GM12801 (cell line): Measurements from ENCODE around the gene TRMU.

Experiments used
- TF ChIP-seq, protein P1 (sequence below): IDR thresholded peaks from one replicate; pipeline ENCODE4 v1.5.1; 2011; ENCODE audit warnings: control low read depth; ENCODE audit not compliant: insufficient read length; ENCODE audit errors: extremely low read depth

The TRMU gene

DNA sequence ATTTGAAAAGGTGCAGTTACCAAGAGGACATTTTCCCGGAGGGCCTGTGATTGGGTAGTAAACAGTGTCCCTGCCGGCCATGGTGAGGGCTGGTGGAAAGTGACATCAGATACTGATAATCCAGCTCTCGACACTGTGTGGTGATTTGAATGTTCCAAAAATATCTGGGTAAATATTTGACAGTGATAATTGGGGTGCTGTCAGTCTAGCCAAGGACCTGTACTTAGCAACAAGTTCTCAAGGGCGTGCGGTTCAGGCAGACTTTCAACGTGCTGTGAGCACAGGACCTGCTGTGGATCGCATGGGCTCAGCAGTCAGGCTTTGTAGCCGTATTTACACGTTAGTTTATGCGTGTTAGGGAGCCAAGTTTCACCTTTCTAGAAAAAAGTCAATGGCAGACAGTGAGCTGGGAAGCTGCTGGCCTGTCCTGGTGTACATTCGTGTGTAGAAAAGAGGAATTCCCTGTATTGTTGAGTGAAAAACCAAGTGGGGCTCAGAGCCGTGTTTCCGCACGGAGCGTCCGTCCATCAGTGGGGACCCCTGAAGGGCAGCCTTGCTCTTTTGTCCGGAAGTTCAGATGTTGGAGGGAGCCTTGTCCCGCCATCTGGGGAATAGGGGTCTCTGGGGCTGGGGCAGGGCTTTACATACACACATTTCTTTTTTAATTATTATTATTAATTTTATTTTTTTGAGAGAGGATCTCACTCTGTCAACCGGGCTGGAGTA is 11.3 kb downstream of the TRMU start:
- TF ChIP-seq, protein P1, sequence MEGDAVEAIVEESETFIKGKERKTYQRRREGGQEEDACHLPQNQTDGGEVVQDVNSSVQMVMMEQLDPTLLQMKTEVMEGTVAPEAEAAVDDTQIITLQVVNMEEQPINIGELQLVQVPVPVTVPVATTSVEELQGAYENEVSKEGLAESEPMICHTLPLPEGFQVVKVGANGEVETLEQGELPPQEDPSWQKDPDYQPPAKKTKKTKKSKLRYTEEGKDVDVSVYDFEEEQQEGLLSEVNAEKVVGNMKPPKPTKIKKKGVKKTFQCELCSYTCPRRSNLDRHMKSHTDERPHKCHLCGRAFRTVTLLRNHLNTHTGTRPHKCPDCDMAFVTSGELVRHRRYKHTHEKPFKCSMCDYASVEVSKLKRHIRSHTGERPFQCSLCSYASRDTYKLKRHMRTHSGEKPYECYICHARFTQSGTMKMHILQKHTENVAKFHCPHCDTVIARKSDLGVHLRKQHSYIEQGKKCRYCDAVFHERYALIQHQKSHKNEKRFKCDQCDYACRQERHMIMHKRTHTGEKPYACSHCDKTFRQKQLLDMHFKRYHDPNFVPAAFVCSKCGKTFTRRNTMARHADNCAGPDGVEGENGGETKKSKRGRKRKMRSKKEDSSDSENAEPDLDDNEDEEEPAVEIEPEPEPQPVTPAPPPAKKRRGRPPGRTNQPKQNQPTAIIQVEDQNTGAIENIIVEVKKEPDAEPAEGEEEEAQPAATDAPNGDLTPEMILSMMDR, result no peak

GRCh38 chr22:46347646-46348045 is 12.1 kb downstream of the TRMU start:
- TF ChIP-seq, protein P1, result no peak

DNA sequence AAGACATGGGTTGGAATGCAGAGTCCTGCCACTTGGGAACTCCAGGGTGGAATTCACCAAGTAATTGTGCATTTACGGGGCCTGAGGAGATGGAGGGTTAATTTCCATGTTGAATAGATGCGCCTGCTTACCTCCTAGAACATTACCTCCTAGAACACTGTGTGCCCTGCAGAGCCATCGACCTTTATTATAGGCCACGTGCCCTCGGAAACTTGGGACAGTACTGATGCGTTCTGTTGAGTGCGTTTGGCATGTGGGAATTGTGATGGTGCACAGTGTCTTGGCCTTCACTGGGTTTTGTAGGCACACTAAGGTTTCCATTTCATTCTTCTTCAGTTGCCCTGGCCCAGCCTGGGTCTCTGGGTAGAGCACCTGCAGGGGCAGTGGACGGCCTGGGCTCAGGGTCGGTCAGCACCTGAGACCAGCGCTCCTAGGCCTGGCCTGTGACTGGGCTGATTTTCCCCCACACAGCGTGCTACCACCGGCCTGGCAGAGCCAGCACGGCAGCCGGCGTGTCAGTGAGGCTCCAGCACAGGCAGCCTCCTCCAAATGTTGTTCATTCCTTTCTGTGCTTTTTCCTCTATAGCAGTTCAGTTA is 12.7 kb downstream of the TRMU start:
- TF ChIP-seq, protein P1, result no peak

DNA sequence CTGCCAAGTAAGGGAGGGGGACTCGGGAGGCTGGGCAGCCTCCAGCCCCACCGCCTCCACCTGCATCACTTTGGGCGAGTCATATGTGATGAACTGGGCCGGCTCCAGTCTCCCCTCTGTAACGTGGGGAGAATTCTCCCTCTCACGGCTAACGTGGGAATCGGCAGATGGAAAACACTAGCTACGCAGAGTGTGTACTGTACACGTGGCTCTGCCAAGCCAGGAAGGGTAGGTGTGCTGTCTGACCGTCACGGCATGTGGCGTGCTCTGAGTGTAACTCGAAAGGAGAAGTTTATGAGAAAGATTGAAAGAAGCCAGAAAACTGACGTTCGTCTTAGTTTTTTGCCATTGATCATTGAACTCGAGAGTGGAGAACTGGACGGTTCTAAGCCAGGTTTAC is 13.7 kb downstream of the TRMU start:
- TF ChIP-seq, protein P1, result no peak

- TF ChIP-seq, protein P1, result no peak
These were observed 14.2 kb downstream of the TRMU start for GRCh38 chr22:46349681-46350080.

GRCh38 chr22:46350121-46350520 is 14.6 kb downstream of the TRMU start:
- TF ChIP-seq, protein P1, result no peak

- TF ChIP-seq, protein P1, result no peak
These were observed 15.1 kb downstream of the TRMU start for GRCh38 chr22:46350646-46351045.
